ENCODE results near the gene IL36B. TPM values are rescaled to one million over a fixed set of nuclear protein-coding genes. Genes with fewer than 3 reads are reported as not detected.

Gene IL36B
- polyA plus RNA-seq, 1 donor (not counting 4 experiments of a cell fraction or from before 2014, with no cell fraction given): 0.21 TPM

DNA sequence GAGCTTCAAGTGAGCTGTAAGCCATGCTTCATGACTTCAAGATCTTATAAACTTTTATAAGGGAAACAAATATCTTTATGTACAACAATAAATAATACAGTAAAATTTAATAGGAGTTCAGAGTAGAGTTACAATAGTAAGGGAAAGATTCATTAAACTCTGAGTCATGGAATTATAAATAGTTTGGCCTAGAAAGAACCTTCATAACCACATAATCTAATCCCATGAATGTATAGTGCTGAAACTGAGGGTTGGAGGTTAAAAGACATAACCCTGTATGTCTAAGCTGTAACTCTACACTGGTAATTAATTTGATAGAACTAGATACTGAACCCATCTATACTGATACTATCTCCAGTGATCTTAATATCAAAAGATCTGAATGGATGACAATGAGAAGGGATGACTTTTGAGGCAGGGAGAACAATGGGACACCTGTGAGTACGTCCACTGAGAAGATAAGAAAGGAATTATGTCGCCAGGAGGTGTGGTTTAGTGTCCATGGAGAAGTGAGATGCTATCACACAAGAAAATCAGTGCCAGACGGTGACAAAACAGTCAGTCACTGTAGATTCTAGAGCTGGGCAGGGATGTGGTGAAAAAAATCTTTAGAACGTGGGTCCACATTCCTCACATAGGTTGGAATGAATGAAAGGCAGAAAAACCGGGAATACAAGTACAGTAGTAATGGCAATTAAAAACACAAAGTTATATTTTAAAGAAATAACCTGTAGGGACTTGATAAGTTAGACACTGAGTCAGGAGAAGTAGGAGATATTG, 16.2 kb upstream of the IL36B start:
- peak overlapping the region; percentile 58 for H3K27ac ChIP-seq (ENCODE audit: control insufficient read depth, insufficient read depth, low read length)
- TF ChIP-seq, protein P1, sequence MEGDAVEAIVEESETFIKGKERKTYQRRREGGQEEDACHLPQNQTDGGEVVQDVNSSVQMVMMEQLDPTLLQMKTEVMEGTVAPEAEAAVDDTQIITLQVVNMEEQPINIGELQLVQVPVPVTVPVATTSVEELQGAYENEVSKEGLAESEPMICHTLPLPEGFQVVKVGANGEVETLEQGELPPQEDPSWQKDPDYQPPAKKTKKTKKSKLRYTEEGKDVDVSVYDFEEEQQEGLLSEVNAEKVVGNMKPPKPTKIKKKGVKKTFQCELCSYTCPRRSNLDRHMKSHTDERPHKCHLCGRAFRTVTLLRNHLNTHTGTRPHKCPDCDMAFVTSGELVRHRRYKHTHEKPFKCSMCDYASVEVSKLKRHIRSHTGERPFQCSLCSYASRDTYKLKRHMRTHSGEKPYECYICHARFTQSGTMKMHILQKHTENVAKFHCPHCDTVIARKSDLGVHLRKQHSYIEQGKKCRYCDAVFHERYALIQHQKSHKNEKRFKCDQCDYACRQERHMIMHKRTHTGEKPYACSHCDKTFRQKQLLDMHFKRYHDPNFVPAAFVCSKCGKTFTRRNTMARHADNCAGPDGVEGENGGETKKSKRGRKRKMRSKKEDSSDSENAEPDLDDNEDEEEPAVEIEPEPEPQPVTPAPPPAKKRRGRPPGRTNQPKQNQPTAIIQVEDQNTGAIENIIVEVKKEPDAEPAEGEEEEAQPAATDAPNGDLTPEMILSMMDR (optimal IDR thresholded peaks at IDR 0.05 in 1 of 3, IDR thresholded peaks at IDR 0.05 in 1 of 3, conservative IDR thresholded peaks at IDR 0.05 in 1 of 3; ENCODE audit: extremely low read depth in 1 of 3, insufficient read depth in 2 of 3, low read length in 3 of 3): no peak
- TF ChIP-seq EZH2 (IDR thresholded peaks at IDR 0.05; ENCODE audit: low read length): no peak
- no peak overlapping the region for H3K9ac ChIP-seq (ENCODE audit: control insufficient read depth, extremely low read depth, insufficient read depth, low read length)
- H3K36me3 ChIP-seq (ENCODE audit: control insufficient read depth in 2 of 2, extremely low read depth in 1 of 2, insufficient read depth in 2 of 2, low read length in 2 of 2): no peaks in the 10 kb centered on the region
- H3K79me2 ChIP-seq (ENCODE audit: control insufficient read depth, insufficient read depth, low read length): no peaks in the 10 kb centered on the region
- DNase-seq (ENCODE audit: low read depth, low spot score) (no peak), FAIRE-seq (no peak)
- H3K9me3 ChIP-seq (ENCODE audit: control insufficient read depth, low read depth, low read length): no peaks in the 10 kb centered on the region
- peak overlapping the region in 1 of 3 experiments; percentile 43 for H3K4me3 ChIP-seq (ENCODE audit: control insufficient read depth in 2 of 3, extremely low read depth in 1 of 3, insufficient read depth in 2 of 3, low read depth in 1 of 3, low read length in 3 of 3)
- no peaks in the 10 kb centered on the region for H4K20me1 ChIP-seq (ENCODE audit: control insufficient read depth, extremely low read depth, insufficient read depth, low read length)
- H3K4me2 ChIP-seq (ENCODE audit: control insufficient read depth, extremely low read depth, insufficient read depth, low read depth, low read length): peak overlapping the region; percentile 71
- H3K4me1 ChIP-seq (ENCODE audit: control insufficient read depth, extremely low read depth, insufficient read depth, low read length): peaks cover 62% of the 10 kb centered on the region
- H3K9me1 ChIP-seq (ENCODE audit: control insufficient read depth, extremely low read depth, insufficient read depth, low read length): no peaks in the 10 kb centered on the region
- dilution Hi-C loops (cut with MboI; ENCODE audit: extremely low pct_ligation_motif_present, low sequenced_read_pairs): no loop called here
- no peaks in the 10 kb centered on the region for H3K27me3 ChIP-seq (ENCODE audit: control insufficient read depth, extremely low read depth, insufficient read depth, low read length)
- H2AFZ ChIP-seq (ENCODE audit: control insufficient read depth, low read length): no peak overlapping the region

- H4K20me1 ChIP-seq (ENCODE audit: control insufficient read depth, extremely low read depth, insufficient read depth, low read length): no peaks in the 10 kb centered on the region
- no peaks in the 10 kb centered on the region for H3K9me3 ChIP-seq (ENCODE audit: control insufficient read depth, low read depth, low read length)
- no peak for TF ChIP-seq EZH2 (IDR thresholded peaks at IDR 0.05; ENCODE audit: low read length)
- TF ChIP-seq, protein P1 (optimal IDR thresholded peaks at IDR 0.05 in 1 of 3, IDR thresholded peaks at IDR 0.05 in 1 of 3, conservative IDR thresholded peaks at IDR 0.05 in 1 of 3; ENCODE audit: extremely low read depth in 1 of 3, insufficient read depth in 2 of 3, low read length in 3 of 3): no peak
- H3K9ac ChIP-seq (ENCODE audit: control insufficient read depth, extremely low read depth, insufficient read depth, low read length): no peak overlapping the region
- no peaks in the 10 kb centered on the region for H3K79me2 ChIP-seq (ENCODE audit: control insufficient read depth, insufficient read depth, low read length)
- peaks cover 55% of the 10 kb centered on the region for H3K4me1 ChIP-seq (ENCODE audit: control insufficient read depth, extremely low read depth, insufficient read depth, low read length)
- H3K4me2 ChIP-seq (ENCODE audit: control insufficient read depth, extremely low read depth, insufficient read depth, low read depth, low read length): no peak overlapping the region
- no peaks in the 10 kb centered on the region for H3K27me3 ChIP-seq (ENCODE audit: control insufficient read depth, extremely low read depth, insufficient read depth, low read length)
- dilution Hi-C loops (cut with MboI; ENCODE audit: extremely low pct_ligation_motif_present, low sequenced_read_pairs): no loop called here
- FAIRE-seq: no peak
- no peak overlapping the region for H3K4me3 ChIP-seq (ENCODE audit: control insufficient read depth in 2 of 3, extremely low read depth in 1 of 3, insufficient read depth in 2 of 3, low read depth in 1 of 3, low read length in 3 of 3)
- H2AFZ ChIP-seq (ENCODE audit: control insufficient read depth, low read length): no peak overlapping the region
- H3K27ac ChIP-seq (ENCODE audit: control insufficient read depth, insufficient read depth, low read length): peak overlapping the region; percentile 58
- H3K36me3 ChIP-seq (ENCODE audit: control insufficient read depth in 2 of 2, extremely low read depth in 1 of 2, insufficient read depth in 2 of 2, low read length in 2 of 2): no peaks in the 10 kb centered on the region
- DNase-seq (ENCODE audit: low read depth, low spot score): no peak
- no peaks in the 10 kb centered on the region for H3K9me1 ChIP-seq (ENCODE audit: control insufficient read depth, extremely low read depth, insufficient read depth, low read length)
Observed at GRCh38 chr2:113068249-113068648, 15.6 kb upstream of the IL36B start.
